GM19240 (cell line): ENCODE measurements around the gene CFL2.
A peak's percentile ranks its signal among the peaks of the same experiment; 100 is the strongest.
"Not testable (repeated sequence)": the region's sequence is repeated elsewhere in the genome, so short reads cannot be mapped to it uniquely, and the experiment has no call there.

Experiments
- DNase-seq: peaks from one replicate; pipeline ENCODE4 v3.0.0; 2011; ENCODE audit warnings: low spot score; ENCODE audit not compliant: insufficient read length

Gene CFL2

GRCh38 chr14:34714320-34715126 is at the start of gene CFL2:
Gene CFL2 (minus strand): TSS chr14:34714593. CDS start chr14:34714540, 53 bp downstream.
- DNase-seq = peak; percentile 81

DNA sequence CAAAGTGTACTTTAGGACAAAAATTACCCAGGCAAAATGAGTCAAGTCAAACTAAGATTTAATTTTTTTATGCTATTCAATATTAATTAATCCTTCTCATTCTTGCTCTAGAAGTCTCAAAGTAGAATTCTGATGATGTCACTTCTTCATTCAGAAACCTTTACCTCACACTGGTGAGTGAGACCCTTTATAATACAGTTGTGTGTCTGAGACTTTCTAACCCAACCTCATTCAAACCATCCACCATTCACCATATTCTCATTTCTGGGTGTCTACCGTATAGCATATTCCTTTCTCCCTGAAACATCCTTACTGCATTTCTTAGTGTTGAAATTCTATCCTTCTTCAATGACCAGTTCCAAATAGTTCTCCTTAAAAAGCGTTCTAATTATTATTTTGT is 40.8 kb upstream of the CFL2 start:
- DNase-seq = no peak

DNA sequence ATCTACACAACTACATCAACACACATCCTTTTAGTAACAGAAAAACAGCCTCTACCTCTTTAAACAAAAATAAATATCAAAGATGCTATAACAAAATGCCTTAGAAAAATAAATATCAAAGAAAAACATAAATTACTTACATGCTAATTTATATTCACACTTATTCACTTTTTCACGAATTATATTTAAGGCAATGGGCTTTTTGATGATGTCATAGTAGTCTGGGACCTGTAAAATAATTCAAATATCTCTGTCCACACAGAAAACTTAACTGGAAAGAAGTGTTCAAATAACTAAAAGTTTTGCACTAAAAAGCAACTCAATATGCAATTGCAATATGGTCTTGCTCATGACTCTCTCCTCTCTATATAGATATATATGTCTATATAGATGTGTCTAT is 40.3 kb upstream of the CFL2 start:
- DNase-seq = no peak

GRCh38 chr14:34750670-34751069 is 36.3 kb upstream of the CFL2 start:
- no peak for DNase-seq

- DNase-seq = no peak
These were observed 35.8 kb upstream of the CFL2 start for GRCh38 chr14:34750233-34750632.

DNA sequence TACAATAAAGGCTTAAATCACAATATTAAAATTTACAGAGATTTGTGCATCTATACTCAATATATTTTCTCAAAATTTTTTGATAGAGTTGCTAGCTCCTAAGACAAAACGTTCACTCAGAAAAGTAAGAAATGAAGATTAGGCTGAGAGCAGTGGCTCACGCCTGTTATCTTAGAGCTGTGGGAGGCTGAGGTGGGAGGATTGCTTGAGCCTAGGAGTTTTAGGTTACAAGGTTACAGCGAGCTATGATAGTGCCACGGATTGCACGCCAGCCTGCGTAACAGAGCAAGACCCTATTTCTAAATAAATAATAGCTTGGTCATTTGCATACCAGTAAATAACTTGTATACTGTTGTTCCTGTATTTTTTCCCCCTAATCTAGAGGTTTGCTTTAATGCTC is 35.0 kb upstream of the CFL2 start:
- no peak for DNase-seq

GRCh38 chr14:34742270-34743115 is 28.1 kb upstream of the CFL2 start:
- DNase-seq = no peak

GRCh38 chr14:34741840-34742239 is 27.4 kb upstream of the CFL2 start:
- no peak for DNase-seq

- not testable (repeated sequence) for DNase-seq
These were observed 25.7 kb upstream of the CFL2 start for GRCh38 chr14:34740139-34740538.

DNA sequence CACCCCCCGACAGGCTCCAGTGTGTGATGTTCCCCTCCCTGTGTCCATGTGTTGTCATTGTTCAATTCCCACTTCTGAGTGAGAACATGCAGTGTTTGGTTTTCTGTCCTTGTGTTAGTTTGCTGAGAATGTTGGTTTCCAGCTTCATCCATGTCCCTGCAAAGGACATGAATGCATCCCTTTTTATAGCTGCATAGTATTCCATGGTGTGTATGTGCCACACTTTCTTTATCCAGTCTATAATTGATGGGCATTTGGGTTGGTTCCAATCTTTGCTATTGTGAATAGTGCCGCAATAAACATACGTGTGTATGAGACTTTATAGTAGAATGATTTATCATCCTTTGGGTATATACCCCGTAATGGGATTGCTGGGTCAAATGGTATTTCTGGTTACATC is 22.7 kb upstream of the CFL2 start:
- not testable (repeated sequence) for DNase-seq

DNA sequence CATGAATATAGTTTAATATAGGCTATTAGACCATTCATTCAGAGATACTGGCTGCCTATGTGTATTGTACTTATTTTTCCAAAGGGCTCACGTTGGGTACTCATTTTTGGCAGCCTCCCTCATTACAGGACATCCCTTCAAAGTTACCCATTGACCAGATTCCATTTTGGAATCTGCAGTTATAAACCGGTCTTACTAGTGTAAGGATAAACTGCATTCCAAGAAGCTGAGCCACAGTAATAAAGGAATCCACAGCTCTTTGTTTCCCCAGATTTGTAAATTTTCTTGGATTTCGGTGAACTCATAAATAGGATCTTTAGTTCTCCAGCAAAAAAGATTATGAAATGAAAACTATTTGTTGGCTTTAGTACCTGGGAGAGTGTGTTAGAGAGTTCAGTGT is 18.9 kb upstream of the CFL2 start:
- DNase-seq = no peak

- no peak for DNase-seq
These were observed 18.4 kb upstream of the CFL2 start for GRCh38 chr14:34732802-34733201.

GRCh38 chr14:34723867-34724266 is 9.5 kb upstream of the CFL2 start:
- DNase-seq = no peak

- peak; percentile 19 for DNase-seq
These were observed 8.5 kb upstream of the CFL2 start for GRCh38 chr14:34722723-34723545.

GRCh38 chr14:34721129-34721528 is 6.7 kb upstream of the CFL2 start:
- no peak for DNase-seq

DNA sequence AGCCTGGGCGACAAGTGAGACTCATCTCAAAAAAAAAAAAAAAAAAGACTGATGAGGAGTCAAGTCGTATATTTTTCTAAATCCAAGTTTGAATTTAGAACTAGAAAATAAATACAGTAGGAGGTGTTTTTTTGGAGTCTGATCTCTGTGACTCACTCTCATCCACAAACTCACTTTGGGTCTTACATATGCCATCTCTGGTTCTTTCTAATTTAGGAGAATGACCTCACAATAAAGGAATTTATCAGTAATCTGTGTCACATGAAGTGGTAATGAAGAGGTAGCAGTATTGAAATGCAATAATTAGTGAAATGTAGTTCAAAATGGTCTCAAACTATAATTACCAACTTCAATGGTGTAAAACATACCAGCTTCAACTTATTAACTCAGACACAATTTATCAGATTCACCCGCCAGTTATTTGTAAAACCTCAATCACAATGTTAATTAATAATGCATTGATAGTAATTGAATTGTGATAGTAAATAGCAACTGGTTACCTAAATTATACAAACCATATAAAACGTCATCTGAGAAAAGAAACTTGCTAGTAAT is 4.4 kb upstream of the CFL2 start:
- DNase-seq = no peak

DNA sequence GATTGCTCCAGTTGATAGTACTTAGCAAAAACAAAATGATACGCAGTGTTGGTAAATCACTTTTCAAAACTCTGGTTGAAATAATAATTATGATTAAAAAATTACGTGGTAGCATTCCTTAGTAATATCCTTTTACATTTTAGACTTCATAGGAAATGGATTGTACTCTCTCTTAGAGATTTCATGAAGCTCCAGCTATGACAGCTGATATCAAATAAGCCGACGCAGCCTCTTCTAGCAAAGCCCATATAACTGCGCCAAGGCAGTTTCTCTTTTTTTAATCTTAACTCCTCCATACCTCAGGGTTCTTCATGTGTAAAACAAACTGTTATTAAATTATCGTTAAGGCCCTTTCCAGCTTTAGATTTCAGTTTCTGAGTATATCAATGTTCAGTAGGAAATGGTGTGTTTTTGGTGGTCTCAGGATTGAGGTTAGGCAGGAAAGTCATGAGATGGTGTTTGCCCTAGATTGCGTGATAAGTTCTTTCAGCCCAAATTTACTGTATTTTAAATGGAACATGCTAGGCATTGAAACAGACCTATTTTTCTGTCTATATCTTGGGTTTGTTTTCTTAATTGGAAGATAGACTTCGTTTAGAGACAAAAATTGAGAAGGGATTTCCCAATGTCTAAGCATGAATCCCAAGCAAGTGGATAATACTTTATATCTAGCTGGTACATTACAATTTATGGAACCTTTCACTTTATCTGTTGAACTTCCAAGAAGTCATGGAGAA is 902 bp upstream of the CFL2 start:
- DNase-seq = no peak

DNA sequence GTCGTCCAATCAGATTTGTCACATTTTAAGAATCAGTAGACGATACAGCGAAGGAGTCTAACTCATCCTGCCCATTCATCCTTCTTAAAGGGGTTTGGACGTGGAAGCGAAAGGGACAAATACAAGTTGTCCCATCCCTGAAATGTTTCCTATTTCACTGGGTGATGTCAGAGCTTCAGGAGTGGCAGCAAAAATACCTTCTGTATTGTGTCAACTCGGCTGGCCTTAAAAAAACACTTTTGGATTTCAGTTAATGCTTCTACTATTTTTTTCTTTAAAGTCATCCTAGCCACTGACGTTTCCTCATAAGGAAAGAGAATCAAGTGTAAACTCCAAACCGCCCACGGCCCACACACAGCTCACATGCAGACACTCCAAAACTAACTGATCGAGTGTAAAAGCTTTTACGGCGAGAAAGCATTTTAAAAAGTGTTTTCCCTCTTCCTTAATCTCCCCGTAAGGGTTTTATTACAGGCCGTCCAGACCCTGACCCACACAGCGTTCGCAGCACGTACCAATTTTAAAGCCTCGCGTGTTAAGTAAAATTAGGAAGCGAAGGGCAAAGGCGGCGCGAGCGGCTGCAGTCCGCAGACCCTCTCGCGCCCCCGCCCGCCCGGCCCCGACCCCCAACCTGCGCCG is 593 bp downstream of the CFL2 start:
- no peak for DNase-seq

- DNase-seq = no peak
These were observed 1.2 kb downstream of the CFL2 start for GRCh38 chr14:34713122-34713680.
